ENCODE results near the gene ZNF236. TPM values are rescaled to one million over a fixed set of nuclear protein-coding genes. Genes with fewer than 3 reads are reported as not detected.

The ZNF236 gene
- total RNA-seq, 1 donor from 2014 or later, result 17.2 TPM

- H3K27me3 ChIP-seq (ENCODE audit: control insufficient read depth in 3 of 3, insufficient read depth in 3 of 3, low read length in 3 of 3), result no peaks in the 10 kb centered on the region
- no peaks in the 10 kb centered on the region for H3K4me1 ChIP-seq (ENCODE audit: control insufficient read depth in 3 of 3, insufficient read depth in 3 of 3, low read length in 3 of 3)
- H3K9me3 ChIP-seq (ENCODE audit: control insufficient read depth in 3 of 3, low read length in 3 of 3), result no peaks in the 10 kb centered on the region
- H3K4me3 ChIP-seq (ENCODE audit: low read length in 3 of 3), result no peak overlapping the region
- no peak overlapping the region for H3K9ac ChIP-seq (ENCODE audit: low read depth in 1 of 3, low read length in 3 of 3)
- peaks cover 0 to 2% (median 0%) of the 10 kb centered on the region in 3 donors for H3K36me3 ChIP-seq (ENCODE audit: control insufficient read depth in 3 of 3, insufficient read depth in 3 of 3, low read length in 3 of 3)
- H3K27ac ChIP-seq (ENCODE audit: low read depth, low read length), result no peak overlapping the region
These were observed 171.8 kb downstream of the ZNF236 start for GRCh38 chr18:76994086-76994654.

GRCh38 chr18:76995896-76996295 is 173.5 kb downstream of the ZNF236 start:
- no peaks in the 10 kb centered on the region for H3K4me1 ChIP-seq (ENCODE audit: control insufficient read depth in 3 of 3, insufficient read depth in 3 of 3, low read length in 3 of 3)
- no peaks in the 10 kb centered on the region for H3K27me3 ChIP-seq (ENCODE audit: control insufficient read depth in 3 of 3, insufficient read depth in 3 of 3, low read length in 3 of 3)
- H3K9ac ChIP-seq (ENCODE audit: low read depth in 1 of 3, low read length in 3 of 3), result no peak overlapping the region
- no peaks in the 10 kb centered on the region for H3K9me3 ChIP-seq (ENCODE audit: control insufficient read depth in 3 of 3, low read length in 3 of 3)
- no peak overlapping the region for H3K4me3 ChIP-seq (ENCODE audit: low read length in 3 of 3)
- no peak overlapping the region for H3K27ac ChIP-seq (ENCODE audit: low read depth, low read length)
- H3K36me3 ChIP-seq (ENCODE audit: control insufficient read depth in 3 of 3, insufficient read depth in 3 of 3, low read length in 3 of 3), result no peaks in the 10 kb centered on the region

GRCh38 chr18:76996429-76996828 is 174.1 kb downstream of the ZNF236 start:
- no peak overlapping the region for H3K9ac ChIP-seq (ENCODE audit: low read depth in 1 of 3, low read length in 3 of 3)
- no peak overlapping the region for H3K4me3 ChIP-seq (ENCODE audit: low read length in 3 of 3)
- H3K4me1 ChIP-seq (ENCODE audit: control insufficient read depth in 3 of 3, insufficient read depth in 3 of 3, low read length in 3 of 3), result no peaks in the 10 kb centered on the region
- no peak overlapping the region for H3K27ac ChIP-seq (ENCODE audit: low read depth, low read length)
- H3K9me3 ChIP-seq (ENCODE audit: control insufficient read depth in 3 of 3, low read length in 3 of 3), result no peaks in the 10 kb centered on the region
- H3K36me3 ChIP-seq (ENCODE audit: control insufficient read depth in 3 of 3, insufficient read depth in 3 of 3, low read length in 3 of 3), result no peaks in the 10 kb centered on the region
- H3K27me3 ChIP-seq (ENCODE audit: control insufficient read depth in 3 of 3, insufficient read depth in 3 of 3, low read length in 3 of 3), result no peaks in the 10 kb centered on the region

- no peaks in the 10 kb centered on the region for H3K36me3 ChIP-seq (ENCODE audit: control insufficient read depth in 3 of 3, insufficient read depth in 3 of 3, low read length in 3 of 3)
- H3K27me3 ChIP-seq (ENCODE audit: control insufficient read depth in 3 of 3, insufficient read depth in 3 of 3, low read length in 3 of 3), result no peaks in the 10 kb centered on the region
These were observed 175.8 kb downstream of the ZNF236 start for GRCh38 chr18:76997951-76998808.

GRCh38 chr18:76999077-76999476 is 176.7 kb downstream of the ZNF236 start:
- Histone ChIP-seq H3K9me3 (ENCODE audit: control insufficient read depth in 3 of 3, low read length in 3 of 3) (no peaks in the 10 kb centered on the region), H3K27me3 (ENCODE audit: control insufficient read depth in 3 of 3, insufficient read depth in 3 of 3, low read length in 3 of 3) (no peaks in the 10 kb centered on the region), H3K36me3 (ENCODE audit: control insufficient read depth in 3 of 3, insufficient read depth in 3 of 3, low read length in 3 of 3) (no peaks in the 10 kb centered on the region), H3K9ac (ENCODE audit: low read depth in 1 of 3, low read length in 3 of 3) (no peak overlapping the region), H3K27ac (ENCODE audit: low read depth, low read length) (no peak overlapping the region), H3K4me1 (ENCODE audit: control insufficient read depth in 3 of 3, insufficient read depth in 3 of 3, low read length in 3 of 3) (peaks cover 0 to 7% (median 7%) of the 10 kb centered on the region in 3 donors), H3K4me3 (ENCODE audit: low read length in 3 of 3) (no peak overlapping the region)

More at GRCh38 chr18:76997951-76998808, 175.8 kb downstream of the ZNF236 start:
- Histone ChIP-seq H3K9me3 (ENCODE audit: control insufficient read depth in 3 of 3, low read length in 3 of 3) (no peaks in the 10 kb centered on the region), H3K27ac (ENCODE audit: low read depth, low read length) (no peak overlapping the region), H3K4me1 (ENCODE audit: control insufficient read depth in 3 of 3, insufficient read depth in 3 of 3, low read length in 3 of 3) (peaks cover 0 to 7% (median 7%) of the 10 kb centered on the region in 3 donors), H3K9ac (ENCODE audit: low read depth in 1 of 3, low read length in 3 of 3) (no peak overlapping the region), H3K4me3 (ENCODE audit: low read length in 3 of 3) (no peak overlapping the region)

- Histone ChIP-seq H3K4me1 (ENCODE audit: control insufficient read depth in 3 of 3, insufficient read depth in 3 of 3, low read length in 3 of 3) (peaks cover 0 to 11% (median 7%) of the 10 kb centered on the region in 3 donors), H3K4me3 (ENCODE audit: low read length in 3 of 3) (peak overlapping the region in 1 of 3 donors; percentile 52), H3K27me3 (ENCODE audit: control insufficient read depth in 3 of 3, insufficient read depth in 3 of 3, low read length in 3 of 3) (no peaks in the 10 kb centered on the region), H3K27ac (ENCODE audit: low read depth, low read length) (no peak overlapping the region), H3K9me3 (ENCODE audit: control insufficient read depth in 3 of 3, low read length in 3 of 3) (no peaks in the 10 kb centered on the region), H3K36me3 (ENCODE audit: control insufficient read depth in 3 of 3, insufficient read depth in 3 of 3, low read length in 3 of 3) (peaks cover 0 to 5% (median 0%) of the 10 kb centered on the region in 3 donors), H3K9ac (ENCODE audit: low read depth in 1 of 3, low read length in 3 of 3) (peak overlapping the region in 1 of 3 donors; percentile 33)
These were observed 178.2 kb downstream of the ZNF236 start for GRCh38 chr18:77000527-77000926.

GRCh38 chr18:77001041-77001440 is 178.7 kb downstream of the ZNF236 start:
- no peak overlapping the region for H3K27ac ChIP-seq (ENCODE audit: low read depth, low read length)
- H3K9ac ChIP-seq (ENCODE audit: low read depth in 1 of 3, low read length in 3 of 3), result no peak overlapping the region
- no peak overlapping the region for H3K4me3 ChIP-seq (ENCODE audit: low read length in 3 of 3)
- H3K27me3 ChIP-seq (ENCODE audit: control insufficient read depth in 3 of 3, insufficient read depth in 3 of 3, low read length in 3 of 3), result no peaks in the 10 kb centered on the region
- no peaks in the 10 kb centered on the region for H3K9me3 ChIP-seq (ENCODE audit: control insufficient read depth in 3 of 3, low read length in 3 of 3)
- H3K36me3 ChIP-seq (ENCODE audit: control insufficient read depth in 3 of 3, insufficient read depth in 3 of 3, low read length in 3 of 3), result peaks cover 0 to 10% (median 0%) of the 10 kb centered on the region in 3 donors
- H3K4me1 ChIP-seq (ENCODE audit: control insufficient read depth in 3 of 3, insufficient read depth in 3 of 3, low read length in 3 of 3), result peaks cover 0 to 16% (median 7%) of the 10 kb centered on the region in 3 donors

GRCh38 chr18:77001979-77002378 is 179.6 kb downstream of the ZNF236 start:
- Histone ChIP-seq H3K9ac (ENCODE audit: low read depth in 1 of 3, low read length in 3 of 3) (no peak overlapping the region), H3K36me3 (ENCODE audit: control insufficient read depth in 3 of 3, insufficient read depth in 3 of 3, low read length in 3 of 3) (peaks cover 0 to 10% (median 0%) of the 10 kb centered on the region in 3 donors), H3K4me3 (ENCODE audit: low read length in 3 of 3) (no peak overlapping the region), H3K27me3 (ENCODE audit: control insufficient read depth in 3 of 3, insufficient read depth in 3 of 3, low read length in 3 of 3) (no peaks in the 10 kb centered on the region), H3K9me3 (ENCODE audit: control insufficient read depth in 3 of 3, low read length in 3 of 3) (no peaks in the 10 kb centered on the region), H3K4me1 (ENCODE audit: control insufficient read depth in 3 of 3, insufficient read depth in 3 of 3, low read length in 3 of 3) (peaks cover 3 to 25% (median 7%) of the 10 kb centered on the region in 3 donors), H3K27ac (ENCODE audit: low read depth, low read length) (no peak overlapping the region)

- H3K9me3 ChIP-seq (ENCODE audit: control insufficient read depth in 3 of 3, low read length in 3 of 3), result no peaks in the 10 kb centered on the region
- H3K36me3 ChIP-seq (ENCODE audit: control insufficient read depth in 3 of 3, insufficient read depth in 3 of 3, low read length in 3 of 3), result peaks cover 0 to 10% (median 0%) of the 10 kb centered on the region in 3 donors
- H3K4me3 ChIP-seq (ENCODE audit: low read length in 3 of 3), result no peak overlapping the region
- H3K4me1 ChIP-seq (ENCODE audit: control insufficient read depth in 3 of 3, insufficient read depth in 3 of 3, low read length in 3 of 3), result peaks cover 5 to 29% (median 7%) of the 10 kb centered on the region in 3 donors
- H3K27me3 ChIP-seq (ENCODE audit: control insufficient read depth in 3 of 3, insufficient read depth in 3 of 3, low read length in 3 of 3), result no peaks in the 10 kb centered on the region
- peak overlapping the region in 1 of 3 donors; percentile 40 for H3K9ac ChIP-seq (ENCODE audit: low read depth in 1 of 3, low read length in 3 of 3)
- H3K27ac ChIP-seq (ENCODE audit: low read depth, low read length), result no peak overlapping the region
These were observed 180.1 kb downstream of the ZNF236 start for GRCh38 chr18:77002496-77002895.

- Histone ChIP-seq H3K4me3 (ENCODE audit: low read length in 3 of 3) (no peak overlapping the region), H3K9ac (ENCODE audit: low read depth in 1 of 3, low read length in 3 of 3) (no peak overlapping the region), H3K27ac (ENCODE audit: low read depth, low read length) (no peak overlapping the region), H3K9me3 (ENCODE audit: control insufficient read depth in 3 of 3, low read length in 3 of 3) (no peaks in the 10 kb centered on the region), H3K36me3 (ENCODE audit: control insufficient read depth in 3 of 3, insufficient read depth in 3 of 3, low read length in 3 of 3) (peaks cover 0 to 10% (median 0%) of the 10 kb centered on the region in 3 donors), H3K27me3 (ENCODE audit: control insufficient read depth in 3 of 3, insufficient read depth in 3 of 3, low read length in 3 of 3) (no peaks in the 10 kb centered on the region), H3K4me1 (ENCODE audit: control insufficient read depth in 3 of 3, insufficient read depth in 3 of 3, low read length in 3 of 3) (peaks cover 6 to 38% (median 9%) of the 10 kb centered on the region in 3 donors)
These were observed 181.0 kb downstream of the ZNF236 start for GRCh38 chr18:77003316-77003715.

Measured in skeletal muscle tissue (tissue), 4 donors.